ENCODE measurements around the gene NISCH.

Gene NISCH

DNA sequence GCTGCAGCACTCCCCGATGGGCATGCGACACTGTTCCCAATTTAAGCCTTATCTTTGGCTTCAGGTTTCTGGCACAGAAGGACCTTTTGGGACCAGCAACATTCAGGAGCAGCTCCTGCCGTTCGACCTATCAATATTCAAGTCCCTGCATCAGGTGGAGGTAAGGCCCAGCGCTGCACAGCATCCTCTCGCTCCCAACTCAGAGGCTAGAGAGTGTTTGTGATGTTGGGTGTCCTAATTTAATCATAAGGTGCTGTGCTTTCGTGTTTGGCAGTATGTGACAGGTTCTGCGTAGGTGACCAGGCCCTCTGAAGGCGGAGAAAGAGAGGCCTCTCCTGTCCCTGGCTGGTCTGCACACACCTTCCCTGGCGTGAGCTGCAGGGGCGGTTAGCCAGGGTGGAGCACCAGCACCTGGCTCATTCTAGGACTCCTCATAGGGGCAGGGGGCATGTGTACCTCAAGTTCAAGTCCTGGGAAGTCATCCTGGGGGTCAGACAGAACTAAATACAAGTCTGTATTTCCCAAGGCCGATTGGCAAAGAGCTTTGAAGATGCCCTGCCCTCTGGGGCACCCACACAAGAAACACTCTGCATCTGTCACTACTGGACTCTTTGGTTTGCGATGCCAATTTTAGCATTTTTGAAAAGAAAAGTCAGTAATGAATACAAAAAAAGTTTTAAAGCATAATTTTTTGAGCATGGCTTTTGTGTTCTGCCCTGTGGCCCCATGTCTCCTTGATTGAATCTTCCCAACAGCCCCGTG, 17.0 kb downstream of the NISCH start:
- no peak for DNase-seq

DNA sequence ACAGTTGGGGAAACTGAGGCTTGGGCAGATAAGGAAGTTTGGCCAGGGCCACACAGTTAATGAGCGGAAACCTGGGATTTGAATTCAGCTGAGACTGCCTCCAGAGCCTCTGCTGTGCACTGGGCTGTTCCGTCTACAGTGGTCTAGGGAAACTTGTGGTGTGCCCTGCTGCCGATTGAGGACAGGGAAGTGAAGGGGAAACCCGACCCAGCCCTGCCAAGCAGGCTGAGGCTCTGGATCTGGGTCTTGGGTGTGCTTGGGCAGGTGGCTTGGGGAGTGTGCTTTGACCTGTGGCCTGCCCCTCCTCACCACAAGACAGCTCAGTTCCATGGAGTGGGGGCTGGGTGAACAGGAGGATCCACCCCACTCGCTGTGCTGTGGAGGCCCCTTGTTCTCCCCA, 17.6 kb downstream of the NISCH start:
- DNase-seq: no peak

DNA sequence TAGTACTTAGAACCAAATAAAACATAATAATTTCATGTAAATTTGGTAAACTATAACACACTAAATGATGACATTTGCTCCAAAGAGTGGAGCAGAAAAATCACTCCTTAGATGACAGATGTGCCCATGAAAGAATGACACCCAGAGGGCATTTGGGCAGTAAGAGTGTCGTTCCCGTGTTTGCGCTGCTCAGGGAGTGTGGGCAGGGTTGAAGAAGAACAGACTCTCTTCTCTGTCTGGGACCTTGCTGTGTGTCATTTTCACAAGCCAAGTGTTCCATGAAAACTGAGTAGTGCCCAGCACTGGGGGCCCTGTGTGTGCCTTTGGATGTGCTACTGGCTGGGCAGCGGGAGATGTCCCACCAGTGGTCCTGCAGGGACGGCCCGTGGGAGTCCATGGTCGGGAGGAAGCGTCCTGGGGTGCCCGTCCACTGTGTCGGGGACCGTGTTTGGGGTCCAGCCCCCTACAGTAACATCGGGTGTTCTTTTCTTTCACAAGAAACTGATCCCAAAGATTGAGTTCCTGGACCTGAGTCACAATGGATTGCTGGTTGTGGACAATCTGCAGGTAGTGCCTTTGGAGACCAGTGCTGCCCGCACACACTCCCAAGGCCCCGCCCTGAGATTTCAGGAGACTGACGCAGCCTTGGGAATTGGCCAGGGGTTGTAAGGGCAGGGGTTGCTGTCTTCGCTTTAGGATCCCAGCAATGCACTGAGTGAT, 21.8 kb downstream of the NISCH start:
- DNase-seq: no peak

DNA sequence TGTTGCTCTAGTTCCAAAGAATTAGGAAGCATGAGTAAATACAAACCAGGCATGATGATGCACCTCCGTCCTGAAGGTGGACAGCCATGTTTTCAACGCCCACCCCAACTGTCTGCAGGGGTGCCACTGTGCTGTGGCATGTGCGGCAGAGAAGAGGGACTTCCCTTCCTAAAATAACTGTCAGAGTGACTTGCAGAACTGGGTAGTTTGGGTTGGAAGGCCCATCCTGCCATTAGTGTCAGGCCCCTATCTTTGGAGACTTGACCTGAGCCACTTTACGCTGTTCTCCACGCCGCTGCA, 22.3 kb downstream of the NISCH start:
- no peak for DNase-seq

DNA sequence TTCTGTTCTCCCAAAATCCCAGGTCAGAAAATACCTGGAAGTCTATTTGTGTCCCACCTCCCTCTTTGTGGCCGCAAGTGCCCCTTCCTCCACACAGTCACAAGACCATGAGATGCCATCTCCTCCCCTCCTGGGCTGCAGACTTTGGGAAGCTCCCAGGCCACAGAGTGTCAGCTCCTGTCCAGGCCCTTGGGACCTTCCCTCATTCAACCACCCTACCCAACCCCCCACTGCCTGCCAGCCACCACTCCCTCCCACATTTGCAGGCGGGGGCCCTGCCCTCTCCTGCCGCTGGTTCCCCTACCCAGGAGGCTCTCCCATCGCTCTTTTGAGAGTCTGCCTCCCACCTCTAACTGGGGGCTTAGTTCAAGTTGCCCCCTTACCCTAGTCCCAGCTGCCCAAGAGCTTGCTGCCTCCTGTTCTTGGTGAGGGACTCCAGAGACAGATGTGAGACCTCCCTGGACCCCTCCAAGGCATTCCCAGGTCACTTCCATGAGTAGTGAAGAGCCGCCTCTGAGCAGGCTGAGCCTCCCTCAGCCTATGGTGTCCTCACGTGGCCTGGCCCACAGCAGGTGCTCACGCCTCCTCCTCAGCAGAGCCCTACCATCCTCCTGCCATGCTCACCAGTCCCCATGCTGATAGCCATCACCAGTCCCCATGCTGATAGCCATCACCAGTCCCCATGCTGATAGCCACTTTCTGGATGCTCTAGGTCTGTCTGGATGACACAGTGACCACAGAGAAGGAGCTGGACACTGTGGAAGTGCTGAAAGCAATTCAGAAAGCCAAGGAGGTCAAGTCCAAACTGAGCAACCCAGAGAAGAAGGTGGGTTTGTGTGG, 23.9 kb downstream of the NISCH start:
- no peak for DNase-seq

DNA sequence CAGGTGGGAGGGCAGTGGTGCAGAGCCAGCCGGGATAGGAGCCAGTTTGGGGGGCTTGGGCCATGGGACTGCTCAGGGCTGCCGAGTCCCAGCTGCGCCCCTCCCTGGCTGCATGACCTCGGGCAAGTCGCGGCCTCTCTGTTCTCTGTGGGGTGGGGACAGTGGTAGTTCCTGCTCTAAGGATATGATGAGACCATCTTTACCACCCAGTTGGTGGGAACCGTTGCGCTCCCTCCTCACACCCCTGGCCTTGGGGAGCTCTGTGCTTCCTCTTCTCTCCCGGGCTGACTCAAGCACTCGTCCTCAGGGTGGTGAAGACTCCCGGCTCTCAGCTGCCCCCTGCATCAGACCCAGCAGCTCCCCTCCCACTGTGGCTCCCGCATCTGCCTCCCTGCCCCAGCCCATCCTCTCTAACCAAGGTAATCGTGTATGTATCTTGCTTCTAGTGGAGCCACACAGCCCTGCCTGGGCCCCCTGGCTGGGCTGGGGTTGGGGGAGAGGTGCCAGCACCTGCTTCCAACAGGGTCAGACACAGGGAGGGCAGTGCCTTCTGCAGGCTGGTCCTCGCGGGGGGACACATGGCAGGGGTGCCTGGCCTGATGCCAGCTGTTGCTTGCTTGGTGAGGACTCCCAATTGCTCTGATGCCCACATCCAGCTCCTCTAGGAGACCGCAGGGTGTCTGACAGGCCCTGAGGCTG, 24.6 kb downstream of the NISCH start:
- DNase-seq: no peak

DNA sequence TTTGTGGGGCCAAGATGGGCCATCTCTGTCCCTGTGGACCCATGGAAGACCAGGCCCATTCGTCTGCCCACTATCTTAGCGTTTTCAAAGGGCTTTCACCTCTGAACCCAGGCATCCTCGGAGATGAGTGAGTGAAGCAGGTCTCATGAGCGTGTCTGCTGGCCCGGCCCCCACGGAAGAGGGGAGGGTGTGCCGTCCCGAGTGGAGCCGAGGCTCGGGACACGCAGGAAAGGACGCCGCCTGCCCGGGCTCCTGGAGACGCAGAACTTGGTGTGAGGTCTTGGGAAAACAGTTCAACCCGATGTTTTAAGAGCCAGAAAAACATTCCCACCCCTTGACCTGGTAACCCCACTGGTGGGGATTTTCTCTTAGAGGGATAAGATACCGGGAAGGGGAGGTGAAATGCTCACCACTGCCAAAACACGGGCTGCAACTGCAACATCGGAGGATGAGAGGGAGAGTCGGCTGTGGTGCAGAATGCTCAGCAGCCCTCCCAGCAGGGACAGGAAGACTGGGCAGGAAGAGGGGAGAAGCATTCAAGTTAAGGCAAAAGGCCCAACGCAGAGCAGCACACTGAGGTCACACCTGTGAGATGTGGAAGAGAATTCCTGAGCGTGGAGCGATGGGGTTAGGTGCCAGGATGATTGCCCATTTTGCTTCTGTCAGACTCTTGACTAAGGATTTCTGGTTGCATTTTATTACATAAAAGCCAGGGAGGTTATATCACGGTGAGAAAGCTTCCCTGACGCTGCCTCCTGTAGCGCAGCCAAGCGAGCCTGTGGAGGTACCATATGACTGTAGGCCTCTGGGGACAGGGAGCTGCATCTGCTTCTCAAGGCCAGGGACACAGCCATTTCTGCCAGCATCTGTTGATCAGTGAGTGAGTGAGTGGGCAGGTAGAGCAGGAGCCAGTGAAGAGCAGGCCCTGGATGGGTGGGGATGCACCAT, 25.6 kb downstream of the NISCH start:
- DNase-seq: peak; percentile 22

DNA sequence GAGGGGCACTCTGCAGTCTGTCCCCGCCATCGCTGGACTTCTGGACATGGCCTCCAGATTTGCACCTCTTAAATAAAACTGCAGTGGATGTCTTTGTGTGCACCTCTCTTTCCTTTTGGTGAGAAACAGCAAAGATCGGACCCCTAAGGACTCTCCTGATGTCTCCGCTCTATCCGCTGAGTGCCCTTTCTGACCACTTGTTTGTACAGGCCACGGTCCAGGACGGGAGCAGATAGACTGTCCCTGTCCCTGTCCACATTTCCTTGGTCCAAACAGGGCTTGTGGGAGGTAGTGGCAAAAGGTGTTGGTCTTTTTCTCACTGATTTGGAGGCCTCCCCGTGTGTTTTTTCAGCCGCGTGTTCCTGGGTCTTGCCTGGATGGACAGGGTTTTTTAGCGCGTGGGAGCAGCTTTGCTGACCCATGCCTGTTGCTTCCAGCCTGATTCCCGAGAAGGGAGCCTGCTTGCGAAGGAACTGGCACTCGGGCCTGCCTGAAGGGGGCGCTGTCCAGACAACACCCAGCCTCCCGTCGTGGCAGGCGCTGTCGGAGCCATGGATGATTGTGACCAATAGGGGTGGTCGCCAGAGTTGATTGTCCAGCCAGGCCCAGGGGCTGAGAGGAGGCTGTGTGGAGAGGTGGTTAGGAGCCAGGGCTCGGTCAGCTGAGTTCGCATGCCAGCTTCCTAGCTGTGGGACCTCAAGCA, 26.6 kb downstream of the NISCH start:
- DNase-seq: peak; percentile 49

DNA sequence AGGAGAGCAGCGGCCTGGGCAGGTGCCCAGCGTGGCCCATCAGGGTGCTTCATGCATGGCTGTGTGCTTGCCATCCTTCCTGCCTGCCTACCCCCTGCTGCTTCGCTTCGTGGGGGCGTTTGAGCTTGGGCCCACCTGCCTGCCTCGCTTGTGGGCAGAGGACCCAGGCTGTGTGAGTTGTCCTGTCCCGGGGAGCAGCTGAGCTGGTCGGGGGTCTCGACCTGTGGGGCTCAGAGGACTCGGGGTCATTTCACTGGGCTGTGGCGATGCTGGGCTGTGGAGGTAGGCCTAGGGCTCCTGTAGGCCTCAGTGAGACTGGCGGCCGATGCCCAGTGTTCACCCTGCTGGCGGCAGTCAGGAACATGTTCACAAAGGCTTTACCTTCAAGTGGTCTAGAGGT, 27.7 kb downstream of the NISCH start:
- no peak for DNase-seq

DNA sequence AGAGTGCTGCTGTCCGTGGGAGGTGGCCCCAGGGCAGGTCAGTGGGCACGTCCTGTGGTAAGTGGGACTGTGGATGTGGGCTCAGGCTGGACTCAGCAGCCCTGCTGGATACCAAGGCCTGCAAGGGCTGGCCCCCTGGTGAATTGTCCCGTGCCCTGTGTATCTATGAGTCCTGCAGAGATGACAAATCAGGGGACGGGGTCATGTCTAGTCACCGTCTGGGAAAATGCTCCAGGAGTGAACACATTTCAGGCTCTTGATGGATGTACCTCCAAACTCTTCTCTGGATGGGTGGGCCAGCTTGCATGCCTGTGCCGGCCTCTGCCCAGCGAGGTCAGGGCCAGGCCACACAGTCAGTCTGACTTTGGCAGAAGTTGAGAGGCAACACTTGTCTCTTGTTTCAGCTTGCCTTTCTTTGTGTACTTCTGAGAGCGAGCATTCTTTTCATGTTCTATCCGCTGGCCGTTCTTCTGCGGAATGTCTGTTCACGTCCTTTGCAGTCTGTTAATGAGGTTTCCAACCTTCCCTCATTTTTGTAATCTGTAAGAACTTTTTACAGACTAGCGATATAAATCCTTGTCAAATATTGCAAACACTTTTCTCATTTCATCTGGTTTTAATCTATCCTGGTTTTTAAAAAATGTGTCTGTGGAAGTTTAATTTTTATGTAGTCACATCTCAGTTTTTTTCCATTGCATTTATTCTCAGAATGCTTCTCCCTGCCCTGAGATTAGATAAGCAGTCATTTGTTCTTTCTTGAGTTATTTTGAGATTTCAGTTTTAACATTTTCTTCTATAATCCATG, 28.4 kb downstream of the NISCH start:
- no peak for DNase-seq

DNA sequence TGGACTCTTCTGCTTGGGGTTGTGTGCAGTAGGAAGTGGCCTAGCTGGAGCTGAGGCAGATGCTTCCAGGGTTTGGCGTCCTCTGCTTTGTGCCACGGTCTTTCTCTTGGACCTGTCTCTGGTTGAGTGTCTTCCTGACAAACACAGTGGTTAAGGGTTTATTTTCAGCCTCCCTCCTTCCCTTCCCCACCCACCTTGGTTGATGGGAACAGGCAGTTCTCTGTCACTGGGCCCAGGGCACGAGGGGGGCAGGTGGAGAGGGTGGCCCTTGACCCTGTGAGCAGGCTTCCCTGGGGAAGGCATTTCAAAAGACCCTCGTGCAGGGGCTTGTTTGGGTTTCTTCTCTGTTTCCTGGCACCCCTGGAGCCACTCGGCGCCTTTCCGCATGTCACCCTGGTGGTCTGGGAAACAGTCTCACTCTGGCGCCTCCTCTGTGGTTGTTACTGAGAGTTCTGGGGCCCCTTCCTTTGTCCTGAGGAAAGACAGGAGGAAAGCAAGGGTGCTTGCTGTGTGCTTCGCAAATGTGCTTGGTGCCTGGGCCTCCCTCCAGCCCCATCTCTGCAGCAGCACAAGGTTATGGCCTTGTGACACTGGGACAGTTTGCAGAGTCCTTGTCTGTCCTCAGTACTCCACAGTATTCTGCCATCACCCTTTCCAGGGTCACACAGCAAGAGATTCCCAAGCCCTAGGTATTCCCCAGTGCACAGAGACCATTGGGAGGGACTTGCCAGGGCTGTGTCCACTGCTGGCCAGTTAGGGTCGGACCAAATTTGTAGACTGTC, 29.5 kb downstream of the NISCH start:
- no peak for DNase-seq

DNA sequence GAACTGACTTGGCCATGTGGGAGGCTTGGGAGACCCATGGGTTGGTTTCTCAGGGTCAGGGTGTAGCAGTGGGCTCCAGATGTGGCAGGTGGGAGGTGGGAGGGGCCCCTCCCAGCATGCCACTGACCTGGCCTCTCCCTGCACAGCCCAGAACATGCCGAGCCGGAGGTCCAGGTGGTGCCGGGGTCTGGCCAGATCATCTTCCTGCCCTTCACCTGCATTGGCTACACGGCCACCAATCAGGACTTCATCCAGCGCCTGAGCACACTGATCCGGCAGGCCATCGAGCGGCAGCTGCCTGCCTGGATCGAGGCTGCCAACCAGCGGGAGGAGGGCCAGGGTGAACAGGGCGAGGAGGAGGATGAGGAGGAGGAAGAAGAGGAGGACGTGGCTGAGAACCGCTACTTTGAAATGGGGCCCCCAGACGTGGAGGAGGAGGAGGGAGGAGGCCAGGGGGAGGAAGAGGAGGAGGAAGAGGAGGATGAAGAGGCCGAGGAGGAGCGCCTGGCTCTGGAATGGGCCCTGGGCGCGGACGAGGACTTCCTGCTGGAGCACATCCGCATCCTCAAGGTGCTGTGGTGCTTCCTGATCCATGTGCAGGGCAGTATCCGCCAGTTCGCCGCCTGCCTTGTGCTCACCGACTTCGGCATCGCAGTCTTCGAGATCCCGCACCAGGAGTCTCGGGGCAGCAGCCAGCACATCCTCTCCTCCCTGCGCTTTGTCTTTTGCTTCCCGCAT, 31.8 kb downstream of the NISCH start:
- DNase-seq: no peak

DNA sequence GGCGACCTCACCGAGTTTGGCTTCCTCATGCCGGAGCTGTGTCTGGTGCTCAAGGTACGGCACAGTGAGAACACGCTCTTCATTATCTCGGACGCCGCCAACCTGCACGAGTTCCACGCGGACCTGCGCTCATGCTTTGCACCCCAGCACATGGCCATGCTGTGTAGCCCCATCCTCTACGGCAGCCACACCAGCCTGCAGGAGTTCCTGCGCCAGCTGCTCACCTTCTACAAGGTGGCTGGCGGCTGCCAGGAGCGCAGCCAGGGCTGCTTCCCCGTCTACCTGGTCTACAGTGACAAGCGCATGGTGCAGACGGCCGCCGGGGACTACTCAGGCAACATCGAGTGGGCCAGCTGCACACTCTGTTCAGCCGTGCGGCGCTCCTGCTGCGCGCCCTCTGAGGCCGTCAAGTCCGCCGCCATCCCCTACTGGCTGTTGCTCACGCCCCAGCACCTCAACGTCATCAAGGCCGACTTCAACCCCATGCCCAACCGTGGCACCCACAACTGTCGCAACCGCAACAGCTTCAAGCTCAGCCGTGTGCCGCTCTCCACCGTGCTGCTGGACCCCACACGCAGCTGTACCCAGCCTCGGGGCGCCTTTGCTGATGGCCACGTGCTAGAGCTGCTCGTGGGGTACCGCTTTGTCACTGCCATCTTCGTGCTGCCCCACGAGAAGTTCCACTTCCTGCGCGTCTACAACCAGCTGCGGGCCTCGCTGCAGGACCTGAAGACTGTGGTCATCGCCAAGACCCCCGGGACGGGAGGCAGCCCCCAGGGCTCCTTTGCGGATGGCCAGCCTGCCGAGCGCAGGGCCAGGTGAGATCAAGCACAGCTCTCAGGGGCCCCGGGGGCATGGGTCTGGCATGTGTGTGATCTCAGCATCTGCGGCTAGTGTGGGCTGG, 32.6 kb downstream of the NISCH start:
- DNase-seq: no peak

DNA sequence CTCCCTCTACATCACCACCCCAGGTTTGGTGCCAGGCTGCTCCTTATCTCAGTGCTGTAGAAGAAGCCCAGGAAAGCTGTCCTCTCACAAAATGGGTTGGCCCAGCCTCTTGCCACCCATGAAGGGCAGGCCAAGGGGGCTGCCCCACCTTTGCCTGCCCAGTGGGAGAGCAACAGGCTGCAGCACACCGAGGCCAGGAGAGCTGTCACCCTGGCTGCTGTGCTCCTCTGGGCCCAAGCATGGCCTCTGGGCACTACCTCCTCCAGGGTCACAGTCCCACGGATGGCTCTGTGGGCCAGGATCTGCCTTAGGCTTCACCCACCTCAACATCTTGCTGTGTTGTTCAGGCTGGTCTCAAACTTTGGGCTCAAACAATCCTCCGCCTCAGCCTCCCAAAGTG, 33.3 kb downstream of the NISCH start:
- no peak for DNase-seq

DNA sequence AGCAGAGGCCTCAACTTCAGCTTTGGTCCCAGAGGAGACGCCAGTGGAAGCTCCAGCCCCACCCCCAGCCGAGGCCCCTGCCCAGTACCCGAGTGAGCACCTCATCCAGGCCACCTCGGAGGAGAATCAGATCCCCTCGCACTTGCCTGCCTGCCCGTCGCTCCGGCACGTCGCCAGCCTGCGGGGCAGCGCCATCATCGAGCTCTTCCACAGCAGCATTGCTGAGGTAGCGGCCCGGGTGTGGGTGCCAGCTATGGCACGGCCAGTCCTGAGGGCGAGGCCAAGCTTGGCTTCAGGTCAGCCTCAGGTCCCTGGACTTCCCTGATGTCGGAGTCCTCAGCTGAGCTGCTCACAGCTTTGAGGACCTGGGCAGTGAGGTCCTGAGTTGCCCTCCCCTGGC, 34.0 kb downstream of the NISCH start:
- no peak for DNase-seq

DNA sequence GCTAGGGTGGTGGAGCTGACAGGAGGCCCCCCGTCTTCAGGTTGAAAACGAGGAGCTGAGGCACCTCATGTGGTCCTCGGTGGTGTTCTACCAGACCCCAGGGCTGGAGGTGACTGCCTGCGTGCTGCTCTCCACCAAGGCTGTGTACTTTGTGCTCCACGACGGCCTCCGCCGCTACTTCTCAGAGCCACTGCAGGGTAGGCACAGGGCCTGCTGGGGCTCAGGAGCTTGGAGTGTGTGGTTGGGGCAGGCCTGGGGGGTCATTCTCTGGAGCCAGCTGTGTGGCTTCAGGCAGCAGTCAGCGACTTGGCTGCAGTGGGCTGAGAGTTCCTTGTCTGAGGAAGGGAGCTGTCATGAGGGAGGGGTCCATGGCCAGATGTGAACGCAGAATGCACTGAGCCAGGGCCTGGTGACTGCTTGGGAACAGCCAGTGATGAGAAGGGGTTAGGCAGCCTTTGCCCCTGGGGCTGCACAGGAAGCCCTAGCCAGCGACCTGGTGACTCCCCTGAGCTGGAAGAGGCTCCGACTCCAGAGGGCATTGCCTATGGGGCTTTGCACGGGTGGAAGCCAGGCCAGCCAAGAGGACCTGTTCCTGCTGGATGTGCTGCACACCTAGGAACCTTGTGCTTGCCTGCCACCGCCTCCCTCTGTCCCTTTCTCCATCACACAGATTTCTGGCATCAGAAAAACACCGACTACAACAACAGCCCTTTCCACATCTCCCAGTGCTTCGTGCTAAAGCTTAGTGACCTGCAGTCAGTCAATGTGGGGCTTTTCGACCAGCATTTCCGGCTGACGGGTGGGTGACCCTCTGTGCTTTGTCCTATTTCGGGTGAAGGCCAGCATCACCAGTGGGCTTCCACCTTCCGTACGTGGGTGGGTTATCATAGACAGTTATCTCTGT, 34.9 kb downstream of the NISCH start:
- DNase-seq: no peak

Data from NCI-H82 (cell line).